HG03354 (cell line): ENCODE data around the gene ADCK1.
A peak's percentile ranks its signal among the peaks of the same experiment; 100 is the strongest.
"Not testable (repeated sequence)": the region's sequence is repeated elsewhere in the genome, so short reads cannot be mapped to it uniquely, and the experiment has no call there.

Experiments
- ATAC-seq: cut with Tn5 transposase; IDR thresholded peaks from one replicate; pipeline ENCODE4 v1.9.1; 2021; ENCODE audit warnings: mild to moderate bottlenecking; ENCODE audit not compliant: unreplicated experiment, poor library complexity, severe bottlenecking

The ADCK1 gene

GRCh38 chr14:77799863-77800730, at the start of gene ADCK1:
ADCK1 (plus strand) TSS chr14:77800109; CDS start chr14:77818979, 18,870 bp downstream.
- ATAC-seq, result peak; percentile 97

DNA sequence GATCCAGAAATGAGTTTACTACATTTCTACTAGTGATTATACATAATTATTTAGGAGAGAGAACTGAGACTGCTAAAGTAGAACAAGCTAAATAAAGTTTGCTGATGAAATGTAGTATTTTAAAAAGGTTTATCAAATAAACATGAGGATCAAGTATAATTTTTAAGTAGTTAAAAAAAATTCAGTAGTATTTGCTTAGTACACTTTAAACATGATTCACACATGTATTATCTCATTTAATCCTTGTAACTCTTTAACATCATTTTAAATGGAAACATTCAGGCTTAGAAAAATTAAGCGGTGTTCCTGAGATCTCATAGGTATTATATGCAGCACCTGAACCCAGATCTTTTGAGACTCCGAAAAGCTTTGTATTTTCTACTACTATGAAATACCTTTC, 47.6 kb upstream of the ADCK1 start:
- ATAC-seq, result no peak

DNA sequence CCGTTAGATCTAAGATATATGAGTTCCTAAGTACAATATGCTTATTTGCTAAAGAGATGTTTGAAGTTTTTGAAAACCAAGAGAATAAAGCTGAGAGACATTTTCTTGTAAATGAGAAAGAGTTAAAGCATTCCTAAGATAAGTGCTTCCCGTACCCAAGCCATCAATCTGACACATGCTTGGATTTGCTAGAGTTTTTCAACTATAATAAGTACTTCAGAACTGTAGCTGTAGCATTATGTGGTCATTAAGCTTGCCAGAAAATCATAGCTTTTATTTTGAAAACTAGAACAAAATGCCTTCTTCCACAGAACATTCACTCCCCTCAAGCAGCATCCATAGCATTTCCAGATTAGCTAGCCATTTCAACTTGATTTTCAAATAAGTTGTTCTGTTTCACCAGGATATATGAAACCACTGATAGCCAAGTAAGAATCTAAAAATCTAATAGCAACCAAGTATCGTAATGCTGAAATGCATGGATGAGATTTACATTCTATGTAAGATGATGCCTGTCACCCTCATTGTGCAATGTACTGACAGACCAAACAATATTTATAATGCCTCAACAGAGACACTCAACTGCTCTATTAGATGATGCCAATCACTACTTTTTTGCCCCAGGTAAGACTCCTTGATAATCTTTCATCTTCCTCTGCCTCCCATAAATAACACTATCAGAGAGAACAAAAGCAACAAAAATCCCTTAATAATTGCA, 47.0 kb upstream of the ADCK1 start:
- no peak for ATAC-seq

- ATAC-seq, result peak; percentile 92
Measured at GRCh38 chr14:77760381-77761204, 39.3 kb upstream of the ADCK1 start, which contains the start of gene SNW1. SNW1 (minus strand) TSS chr14:77761156; CDS start chr14:77761127, 29 bp downstream.

GRCh38 chr14:77761205-77761931, 38.5 kb upstream of the ADCK1 start:
- peak; percentile 25 for ATAC-seq

DNA sequence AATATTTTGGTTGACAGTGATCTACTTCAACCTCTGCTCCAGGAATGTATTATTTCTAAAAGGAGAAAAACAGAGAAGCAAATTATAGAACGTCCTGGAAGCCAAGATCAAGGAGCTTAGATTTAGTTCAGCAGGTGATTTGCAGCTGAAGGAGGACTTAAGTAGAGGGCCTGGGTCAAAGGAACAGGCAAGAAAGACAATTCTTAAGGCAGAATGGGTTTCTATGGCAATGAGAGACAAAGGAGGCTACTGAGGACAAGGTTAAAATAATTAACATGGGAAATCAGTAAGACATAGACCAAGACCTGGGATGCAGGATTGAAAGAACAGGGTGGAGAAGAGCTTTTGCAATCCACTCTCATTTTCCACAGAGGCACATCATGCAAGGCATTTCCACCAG, 36.6 kb upstream of the ADCK1 start:
- no peak for ATAC-seq

GRCh38 chr14:77763978-77764377, 35.9 kb upstream of the ADCK1 start:
- no peak for ATAC-seq

DNA sequence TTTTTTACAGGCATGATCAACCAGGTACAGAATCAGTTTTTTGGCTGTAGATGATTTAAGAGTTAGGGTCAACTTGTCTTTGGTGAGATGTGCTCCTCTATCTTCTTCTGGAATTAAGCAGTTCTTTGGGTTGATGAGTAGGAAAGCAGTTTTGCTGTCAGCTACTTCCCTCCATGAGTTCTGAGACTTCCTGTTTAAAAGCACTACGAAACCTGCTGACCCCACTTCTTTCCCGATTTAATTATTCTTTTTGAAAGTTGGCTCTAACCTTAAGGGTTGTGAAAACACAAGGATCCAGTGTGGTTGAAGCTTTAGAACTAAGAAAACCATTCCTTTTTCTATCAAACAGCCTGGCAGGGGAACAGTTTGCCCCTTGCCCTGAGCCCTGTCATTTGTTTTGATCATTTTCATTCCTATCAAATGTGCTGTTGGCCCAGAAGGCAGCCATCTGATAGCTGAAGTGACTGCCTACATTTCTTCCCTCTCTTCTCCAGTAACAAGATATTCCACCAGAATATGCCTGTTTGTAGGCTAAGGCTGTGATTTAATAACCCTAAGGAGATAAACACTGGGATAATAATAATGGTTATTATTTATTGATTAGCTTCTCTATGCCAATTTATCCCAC, 31.4 kb upstream of the ADCK1 start:
- ATAC-seq, result not testable (repeated sequence)

- ATAC-seq, result not testable (repeated sequence)
Measured at GRCh38 chr14:77773966-77774365, 25.9 kb upstream of the ADCK1 start.

DNA sequence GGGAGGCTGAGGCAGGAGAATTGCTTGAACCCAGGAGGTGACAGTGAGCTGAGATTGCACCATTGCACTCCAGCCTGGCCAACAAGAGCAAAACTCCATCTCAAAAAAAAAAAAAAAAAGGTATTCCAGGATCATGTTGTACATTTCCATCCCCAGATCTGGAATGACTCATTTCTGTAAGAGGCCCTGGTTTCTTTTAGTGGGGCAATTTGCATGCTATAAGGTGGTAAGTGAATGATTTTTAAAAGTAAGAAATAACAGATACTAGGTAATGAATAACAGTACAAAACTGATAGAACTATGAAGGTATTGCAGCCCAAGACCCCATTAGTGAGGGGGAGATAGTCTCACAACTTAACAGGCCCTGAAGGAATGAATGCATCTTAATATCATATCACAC, 17.7 kb upstream of the ADCK1 start:
- ATAC-seq, result no peak

GRCh38 chr14:77786148-77786547, 13.8 kb upstream of the ADCK1 start:
- no peak for ATAC-seq

GRCh38 chr14:77790566-77791224, 9.2 kb upstream of the ADCK1 start:
- no peak for ATAC-seq

DNA sequence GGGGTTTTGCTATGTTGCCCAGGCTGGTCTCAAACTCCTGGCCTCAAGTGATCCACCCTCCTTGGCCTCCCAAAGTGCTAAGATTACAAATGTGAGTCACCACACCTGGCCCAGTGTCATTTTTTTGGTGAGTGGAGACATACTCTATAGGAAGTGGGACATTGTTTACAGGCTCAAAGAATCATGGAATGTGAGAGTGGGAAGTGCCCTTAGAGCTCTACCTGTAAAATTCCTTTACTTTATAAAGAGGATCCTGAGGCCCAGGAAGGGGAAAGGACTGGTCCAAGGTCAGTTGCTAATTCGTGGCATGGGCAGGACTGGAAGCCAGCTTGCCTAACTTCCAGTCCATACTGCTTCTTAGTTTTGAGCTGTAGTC, 8.7 kb upstream of the ADCK1 start:
- ATAC-seq, result no peak

DNA sequence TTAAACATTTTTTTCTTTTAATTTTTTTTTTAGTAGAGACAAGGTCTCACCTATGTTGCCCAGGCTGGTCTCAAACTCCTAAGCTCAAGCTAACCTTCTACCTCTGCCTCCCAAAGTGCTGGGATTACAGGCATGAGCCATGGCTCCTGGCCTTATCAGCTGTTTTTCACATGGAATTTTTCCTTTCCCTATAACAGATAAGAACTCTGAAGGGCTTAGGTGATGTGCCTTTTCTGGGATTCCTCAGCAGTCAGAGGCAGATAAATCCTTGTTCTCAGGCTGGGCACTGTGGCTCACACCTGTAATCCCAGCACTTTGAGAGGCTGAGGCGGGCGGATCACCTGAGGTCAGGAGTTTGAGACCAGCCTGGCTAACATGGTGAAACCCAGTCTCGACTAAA, 6.7 kb upstream of the ADCK1 start:
- not testable (repeated sequence) for ATAC-seq

DNA sequence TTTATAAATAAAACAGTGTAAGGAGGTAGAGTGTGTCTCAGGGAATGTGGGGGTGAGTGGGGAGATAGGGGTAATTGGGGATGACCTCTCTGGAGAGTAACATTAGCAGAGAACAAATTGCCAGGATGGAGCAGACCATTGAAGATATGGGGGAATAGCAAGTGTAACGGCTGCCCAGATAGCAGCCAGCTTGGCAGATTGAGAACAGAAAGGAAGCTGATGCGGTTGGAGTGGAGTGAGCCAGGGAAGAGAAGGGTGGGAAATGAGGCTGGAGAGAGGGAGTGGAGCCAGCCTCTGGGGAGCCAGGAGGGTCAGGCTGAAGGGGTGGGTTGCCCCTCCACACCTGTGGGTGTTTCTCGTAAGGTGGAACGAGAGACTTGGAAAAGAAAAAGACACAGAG, 5.6 kb upstream of the ADCK1 start:
- ATAC-seq, result no peak

DNA sequence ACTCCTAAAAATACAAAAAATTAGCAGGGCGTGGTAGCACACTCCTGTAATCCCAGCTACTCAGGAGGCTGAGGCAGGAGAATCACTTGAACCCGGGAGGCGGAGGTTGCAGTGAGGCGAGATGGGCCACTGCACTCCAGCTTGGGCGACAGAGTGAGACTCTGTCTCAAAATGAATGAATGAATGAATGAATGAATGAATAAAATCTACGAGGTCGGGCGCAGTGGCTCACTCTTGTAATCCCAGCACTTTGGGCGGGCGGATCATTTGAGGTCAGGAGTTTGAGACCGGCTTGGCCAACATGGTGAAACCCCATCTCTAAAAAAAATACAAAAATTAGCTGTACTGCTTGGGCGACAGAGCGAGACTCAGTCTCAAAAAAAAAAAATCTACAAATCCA, 453 bp upstream of the ADCK1 start:
- peak; percentile 1 for ATAC-seq

- ATAC-seq, result no peak
Measured at GRCh38 chr14:77800814-77801213, 905 bp downstream of the ADCK1 start.

- no peak for ATAC-seq
Measured at GRCh38 chr14:77804592-77804991, 4.7 kb downstream of the ADCK1 start.

GRCh38 chr14:77805706-77806105, 5.8 kb downstream of the ADCK1 start:
- no peak for ATAC-seq
